DND-41 (cell line): ENCODE measurements around the gene ETFB.

Experiments used
- EZH2 ChIP-seq: IDR thresholded peaks from 3 replicates; pipeline ENCODE4 v1.6.1; 2012; ENCODE audit warnings: borderline replicate concordance, low read depth, mild to moderate bottlenecking, moderate library complexity, low read length, inconsistent platforms; ENCODE audit not compliant: severe bottlenecking
- TF ChIP-seq, protein P1 (sequence below): IDR thresholded peaks from 2 replicates; pipeline ENCODE4 v1.5.1; 2012; ENCODE audit warnings: borderline replicate concordance, low read length, moderate library complexity, mild to moderate bottlenecking; ENCODE audit not compliant: poor library complexity, severe bottlenecking; ENCODE audit errors: extremely low read depth

DNA sequence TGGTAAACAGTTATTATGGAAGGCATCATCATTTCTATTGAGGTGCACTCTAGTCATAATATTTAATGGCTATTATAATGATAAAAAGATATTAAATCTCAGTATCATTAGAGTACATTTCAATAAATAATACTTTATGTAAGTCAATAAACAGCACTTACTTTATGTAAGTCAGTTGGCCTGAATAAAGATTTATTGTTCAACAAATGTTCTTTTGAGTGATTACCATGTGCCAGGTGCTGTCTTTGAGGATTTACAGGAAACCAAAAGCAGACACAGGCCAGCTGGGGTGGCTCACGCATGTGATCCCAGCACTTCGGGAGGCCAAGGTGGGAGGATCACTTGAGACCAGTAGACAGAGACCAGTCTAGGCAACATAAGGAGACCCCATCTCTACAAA is 11.2 kb upstream of the ETFB start:
- TF ChIP-seq, protein P1, sequence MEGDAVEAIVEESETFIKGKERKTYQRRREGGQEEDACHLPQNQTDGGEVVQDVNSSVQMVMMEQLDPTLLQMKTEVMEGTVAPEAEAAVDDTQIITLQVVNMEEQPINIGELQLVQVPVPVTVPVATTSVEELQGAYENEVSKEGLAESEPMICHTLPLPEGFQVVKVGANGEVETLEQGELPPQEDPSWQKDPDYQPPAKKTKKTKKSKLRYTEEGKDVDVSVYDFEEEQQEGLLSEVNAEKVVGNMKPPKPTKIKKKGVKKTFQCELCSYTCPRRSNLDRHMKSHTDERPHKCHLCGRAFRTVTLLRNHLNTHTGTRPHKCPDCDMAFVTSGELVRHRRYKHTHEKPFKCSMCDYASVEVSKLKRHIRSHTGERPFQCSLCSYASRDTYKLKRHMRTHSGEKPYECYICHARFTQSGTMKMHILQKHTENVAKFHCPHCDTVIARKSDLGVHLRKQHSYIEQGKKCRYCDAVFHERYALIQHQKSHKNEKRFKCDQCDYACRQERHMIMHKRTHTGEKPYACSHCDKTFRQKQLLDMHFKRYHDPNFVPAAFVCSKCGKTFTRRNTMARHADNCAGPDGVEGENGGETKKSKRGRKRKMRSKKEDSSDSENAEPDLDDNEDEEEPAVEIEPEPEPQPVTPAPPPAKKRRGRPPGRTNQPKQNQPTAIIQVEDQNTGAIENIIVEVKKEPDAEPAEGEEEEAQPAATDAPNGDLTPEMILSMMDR: no peak
- no peak for TF ChIP-seq EZH2
